WTC11 (cell line): ENCODE data around the gene MED12L.

Experiments
- ELF4 ChIP-seq: sonication (generic); formaldehyde crosslinking; IDR thresholded peaks from 2 replicates; pipeline ENCODE4 v1.8.1; 2022; ENCODE audit warnings: low read depth, mild to moderate bottlenecking, moderate library complexity, missing genetic modification reagents
- ETV6 ChIP-seq: sonication (generic); formaldehyde crosslinking; IDR thresholded peaks from 2 replicates; pipeline ENCODE4 v1.8.1; 2022; ENCODE audit warnings: mild to moderate bottlenecking, missing genetic modification reagents
- KAT7 ChIP-seq: sonication (generic); formaldehyde crosslinking; IDR thresholded peaks from 2 replicates; pipeline ENCODE4 v1.8.1; 2023; ENCODE audit warnings: missing genetic modification reagents, mild to moderate bottlenecking, borderline replicate concordance
- SP1 ChIP-seq: sonication (generic); formaldehyde crosslinking; conservative IDR thresholded peaks from 2 replicates; pipeline ENCODE4 v1.8.1; 2022; ENCODE audit warnings: missing genetic modification reagents
- TF ChIP-seq, protein P1 (sequence below): fragments of 200-600 bp; IDR thresholded peaks from 2 replicates; pipeline ENCODE4 v1.8.0; 2022; ENCODE audit warnings: antibody characterized with exemption

DNA sequence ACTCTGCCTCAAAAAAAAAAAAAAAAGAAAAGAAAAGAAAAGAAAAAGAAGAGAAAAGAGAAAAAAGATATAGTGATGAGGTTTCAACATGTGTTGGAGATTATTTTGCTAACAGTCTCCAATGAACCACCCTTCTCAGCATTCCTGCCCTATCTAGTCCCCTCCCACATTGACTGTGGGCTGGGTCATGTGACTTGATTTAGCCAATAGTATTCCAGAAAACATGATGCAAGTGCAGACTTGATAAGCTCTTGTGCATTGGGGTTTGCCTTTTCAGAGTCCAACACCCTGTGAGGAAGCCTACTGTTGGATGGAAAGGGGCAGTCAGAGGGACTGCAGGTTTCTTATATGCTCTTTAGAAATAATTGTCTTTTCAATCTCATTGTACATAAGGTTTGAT is 37.8 kb upstream of the MED12L start:
- no peak for TF ChIP-seq SP1 (CRISPR knock-in tag)
- no peak for TF ChIP-seq ETV6 (CRISPR knock-in tag)
- TF ChIP-seq KAT7 (CRISPR knock-in tag): no peak
- TF ChIP-seq ELF4: no peak
- TF ChIP-seq, protein P1, sequence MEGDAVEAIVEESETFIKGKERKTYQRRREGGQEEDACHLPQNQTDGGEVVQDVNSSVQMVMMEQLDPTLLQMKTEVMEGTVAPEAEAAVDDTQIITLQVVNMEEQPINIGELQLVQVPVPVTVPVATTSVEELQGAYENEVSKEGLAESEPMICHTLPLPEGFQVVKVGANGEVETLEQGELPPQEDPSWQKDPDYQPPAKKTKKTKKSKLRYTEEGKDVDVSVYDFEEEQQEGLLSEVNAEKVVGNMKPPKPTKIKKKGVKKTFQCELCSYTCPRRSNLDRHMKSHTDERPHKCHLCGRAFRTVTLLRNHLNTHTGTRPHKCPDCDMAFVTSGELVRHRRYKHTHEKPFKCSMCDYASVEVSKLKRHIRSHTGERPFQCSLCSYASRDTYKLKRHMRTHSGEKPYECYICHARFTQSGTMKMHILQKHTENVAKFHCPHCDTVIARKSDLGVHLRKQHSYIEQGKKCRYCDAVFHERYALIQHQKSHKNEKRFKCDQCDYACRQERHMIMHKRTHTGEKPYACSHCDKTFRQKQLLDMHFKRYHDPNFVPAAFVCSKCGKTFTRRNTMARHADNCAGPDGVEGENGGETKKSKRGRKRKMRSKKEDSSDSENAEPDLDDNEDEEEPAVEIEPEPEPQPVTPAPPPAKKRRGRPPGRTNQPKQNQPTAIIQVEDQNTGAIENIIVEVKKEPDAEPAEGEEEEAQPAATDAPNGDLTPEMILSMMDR: no peak
